Measurements from ENCODE around the gene ANKFY1.
"Not testable (repeated sequence)": the region's sequence is repeated elsewhere in the genome, so short reads cannot be mapped to it uniquely, and the experiment has no call there.

ANKFY1 gene

GRCh38 chr17:4152471-4152870 is 111.3 kb downstream of the ANKFY1 start:
- DNase-seq, result no peak

- no peak for DNase-seq
These were observed 113.7 kb downstream of the ANKFY1 start for GRCh38 chr17:4150096-4150495.

GRCh38 chr17:4148611-4149308 is 115.0 kb downstream of the ANKFY1 start:
- DNase-seq, result no peak

GRCh38 chr17:4147751-4148310 is 115.9 kb downstream of the ANKFY1 start:
- no peak for DNase-seq

GRCh38 chr17:4146641-4147040 is 117.1 kb downstream of the ANKFY1 start:
- DNase-seq, result no peak

- DNase-seq, result no peak
These were observed 119.4 kb downstream of the ANKFY1 start for GRCh38 chr17:4144422-4144747.

GRCh38 chr17:4143563-4144421 is 120.0 kb downstream of the ANKFY1 start:
- peak; percentile 76 for DNase-seq

- DNase-seq, result no peak
These were observed 121.5 kb downstream of the ANKFY1 start for GRCh38 chr17:4142107-4142900.

GRCh38 chr17:4140125-4140524 is 123.7 kb downstream of the ANKFY1 start:
- no peak for DNase-seq

GRCh38 chr17:4138906-4139526 is 124.8 kb downstream of the ANKFY1 start:
- DNase-seq, result not testable (repeated sequence)

GRCh38 chr17:4136373-4136772 is 127.4 kb downstream of the ANKFY1 start:
- DNase-seq, result no peak

GRCh38 chr17:4135489-4135888 is 128.3 kb downstream of the ANKFY1 start:
- no peak for DNase-seq

GRCh38 chr17:4134721-4135120 is 129.1 kb downstream of the ANKFY1 start:
- DNase-seq, result no peak

GRCh38 chr17:4130715-4131114 is 133.1 kb downstream of the ANKFY1 start:
- no peak for DNase-seq

- DNase-seq, result no peak
These were observed 136.2 kb downstream of the ANKFY1 start for GRCh38 chr17:4127555-4127954.

GRCh38 chr17:4125552-4125951 is 138.2 kb downstream of the ANKFY1 start:
- DNase-seq, result no peak

GRCh38 chr17:4124999-4125398 is 138.8 kb downstream of the ANKFY1 start:
- DNase-seq, result no peak

- DNase-seq, result no peak
These were observed 143.4 kb downstream of the ANKFY1 start for GRCh38 chr17:4120332-4120731.

- no peak for DNase-seq
These were observed 144.5 kb downstream of the ANKFY1 start for GRCh38 chr17:4119299-4119698.

- DNase-seq, result no peak
These were observed 145.6 kb downstream of the ANKFY1 start for GRCh38 chr17:4118015-4118743.

GRCh38 chr17:4116516-4116915 is 147.3 kb downstream of the ANKFY1 start:
- DNase-seq, result no peak

Measured in NCI-H2227 treated with DMSO at 0.1 percent for 48 hours (cell line).